K562 (cell line): Measurements from ENCODE around the gene SYT1.

Experiments used
- EP300 ChIP-seq: IDR thresholded peaks from 2 replicates; pipeline ENCODE4 v1.6.1; 2012; ENCODE audit warnings: low read length, improper control_type of control experiment
- HBP1 ChIP-seq: fragments of 450-650 bp; formaldehyde crosslinking; IDR thresholded peaks from 2 replicates; pipeline ENCODE4 v1.4.0; 2022; ENCODE audit warnings: missing genetic modification characterization
- MAFK ChIP-seq: IDR thresholded peaks from 2 replicates; pipeline ENCODE4 v1.6.1; 2011; ENCODE audit warnings: low read length, improper control_type of control experiment
- NR4A1 ChIP-seq, 2 experiments: fragments of 250-450 bp in 1 of 2; fragments of 450-650 bp in 1 of 2; sonication (Bioruptor Pico) in 1 of 2; IDR thresholded peaks; 2 replicates each; pipeline versions ENCODE4 v1.4.0 to v1.6.1; 2016 to 2020; ENCODE audit warnings: mild to moderate bottlenecking in 2 of 2, missing compliant biosample characterization in 1 of 2, missing genetic modification characterization in 1 of 2, moderate library complexity in 1 of 2
- REST ChIP-seq, 2 experiments: fragments of 450-650 bp; formaldehyde crosslinking in 1 of 2; IDR thresholded peaks; 2 replicates each; pipeline versions ENCODE4 v1.4.0 to v1.6.1; 2014 to 2020; ENCODE audit warnings: mild to moderate bottlenecking in 2 of 2, borderline replicate concordance in 1 of 2, low read depth in 1 of 2
- YY1 ChIP-seq, 3 experiments: IDR thresholded peaks; 2 replicates each; pipeline ENCODE4 v1.6.1; 2011; ENCODE audit warnings: low read length in 2 of 3, mild to moderate bottlenecking in 2 of 3, moderate library complexity in 2 of 3, borderline replicate concordance in 1 of 3, control low read depth in 1 of 3, low read depth in 1 of 3; ENCODE audit not compliant: insufficient read depth in 3 of 3, insufficient replicate concordance in 2 of 3, control insufficient read depth in 1 of 3, insufficient read length in 1 of 3; ENCODE audit errors: extremely low read depth in 1 of 3
- ZNF449 ChIP-seq: fragments of 250-450 bp; sonication (Bioruptor Pico); IDR thresholded peaks from 2 replicates; pipeline ENCODE4 v1.8.0; 2022; ENCODE audit warnings: moderate library complexity, mild to moderate bottlenecking, inconsistent platforms
- TF ChIP-seq, protein P1 (sequence below): fragments of 450-650 bp; conservative IDR thresholded peaks from 2 replicates; pipeline ENCODE4 v1.6.1; 2016; ENCODE audit warnings: missing genetic modification characterization, low read depth, mild to moderate bottlenecking, control low read depth, missing compliant biosample characterization

DNA sequence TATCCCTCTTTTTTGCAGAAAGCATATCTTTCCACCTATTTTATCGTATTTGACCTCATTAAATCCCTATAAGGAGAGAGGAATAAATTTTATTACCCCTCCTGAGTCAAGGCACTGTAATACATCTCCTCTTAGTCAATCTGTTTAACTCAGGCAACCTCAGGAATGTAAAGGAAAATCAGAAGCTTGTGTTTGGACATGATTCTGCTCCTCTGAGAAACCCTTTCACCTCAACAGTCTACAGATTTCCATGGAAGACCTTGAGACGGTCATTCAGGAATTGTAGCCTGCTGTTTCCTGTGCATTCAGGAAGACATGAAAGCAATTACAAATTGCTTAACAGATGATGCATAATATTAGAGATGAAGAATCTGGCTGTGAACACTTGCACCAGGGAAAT lies 465.4 kb downstream of the SYT1 start:
- TF ChIP-seq HBP1 (CRISPR knock-in tag) (no peak), MAFK (no peak), YY1 (IDR thresholded peaks at IDR 0.05; ENCODE audit: borderline replicate concordance in 1 of 3, control insufficient read depth in 1 of 3, extremely low read depth in 1 of 3, insufficient read depth in 3 of 3, insufficient read length in 1 of 3, insufficient replicate concordance in 2 of 3, low read depth in 1 of 3, low read length in 2 of 3) (no peak), NR4A1 (CRISPR knock-in tag; IDR thresholded peaks at IDR 0.05) (no peak), NR4A1 (tag; IDR thresholded peaks at IDR 0.05) (no peak), REST (IDR thresholded peaks at IDR 0.05; ENCODE audit: borderline replicate concordance) (no peak), REST (CRISPR knock-in tag; IDR thresholded peaks at IDR 0.05; ENCODE audit: low read depth) (no peak), EP300 (no peak), ZNF449 (CRISPR knock-in tag) (no peak)
- TF ChIP-seq, protein P1, sequence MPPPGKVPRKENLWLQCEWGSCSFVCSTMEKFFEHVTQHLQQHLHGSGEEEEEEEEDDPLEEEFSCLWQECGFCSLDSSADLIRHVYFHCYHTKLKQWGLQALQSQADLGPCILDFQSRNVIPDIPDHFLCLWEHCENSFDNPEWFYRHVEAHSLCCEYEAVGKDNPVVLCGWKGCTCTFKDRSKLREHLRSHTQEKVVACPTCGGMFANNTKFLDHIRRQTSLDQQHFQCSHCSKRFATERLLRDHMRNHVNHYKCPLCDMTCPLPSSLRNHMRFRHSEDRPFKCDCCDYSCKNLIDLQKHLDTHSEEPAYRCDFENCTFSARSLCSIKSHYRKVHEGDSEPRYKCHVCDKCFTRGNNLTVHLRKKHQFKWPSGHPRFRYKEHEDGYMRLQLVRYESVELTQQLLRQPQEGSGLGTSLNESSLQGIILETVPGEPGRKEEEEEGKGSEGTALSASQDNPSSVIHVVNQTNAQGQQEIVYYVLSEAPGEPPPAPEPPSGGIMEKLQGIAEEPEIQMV (tag) = no peak
